ENCODE results near the gene CLEC16A.
A peak's percentile ranks its signal among the peaks of the same experiment; 100 is the strongest.

The CLEC16A gene

DNA sequence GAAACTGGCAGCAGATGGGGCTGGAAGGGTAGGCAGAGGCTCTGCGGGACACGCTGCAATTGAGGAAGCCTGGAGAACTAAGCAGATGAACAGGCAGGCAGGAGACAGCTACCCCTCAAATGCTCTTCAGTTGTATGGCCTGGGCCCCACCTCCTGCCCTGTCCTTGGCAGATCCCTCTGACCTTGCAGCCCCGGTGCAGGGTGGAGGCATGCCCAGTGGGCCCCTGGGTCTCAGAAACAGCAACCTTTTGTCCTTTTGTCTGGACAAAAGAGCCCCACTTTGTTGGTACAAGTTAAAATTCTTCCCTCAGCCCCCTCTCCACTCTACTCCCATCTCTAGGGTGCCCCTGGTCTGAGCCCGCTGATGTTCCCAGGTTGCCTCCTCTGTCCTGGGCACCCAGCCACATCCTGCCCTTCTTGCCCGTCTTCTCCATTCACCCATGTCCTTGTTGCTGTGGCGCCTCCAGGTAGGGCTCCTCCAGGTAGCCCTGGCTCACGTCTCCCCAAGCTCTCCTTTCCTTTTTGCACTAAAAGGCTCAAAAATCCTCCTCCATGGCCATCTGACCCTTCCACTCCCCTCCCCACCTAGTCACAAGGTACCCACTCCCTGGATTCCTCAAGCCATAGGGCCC, 136.8 kb downstream of the CLEC16A start:
- H3K4me3 ChIP-seq (ENCODE audit: low read depth, low read length), result no peak overlapping the region
- DNase-seq (ENCODE audit: low read depth), result no peak
- TF ChIP-seq, protein P1, sequence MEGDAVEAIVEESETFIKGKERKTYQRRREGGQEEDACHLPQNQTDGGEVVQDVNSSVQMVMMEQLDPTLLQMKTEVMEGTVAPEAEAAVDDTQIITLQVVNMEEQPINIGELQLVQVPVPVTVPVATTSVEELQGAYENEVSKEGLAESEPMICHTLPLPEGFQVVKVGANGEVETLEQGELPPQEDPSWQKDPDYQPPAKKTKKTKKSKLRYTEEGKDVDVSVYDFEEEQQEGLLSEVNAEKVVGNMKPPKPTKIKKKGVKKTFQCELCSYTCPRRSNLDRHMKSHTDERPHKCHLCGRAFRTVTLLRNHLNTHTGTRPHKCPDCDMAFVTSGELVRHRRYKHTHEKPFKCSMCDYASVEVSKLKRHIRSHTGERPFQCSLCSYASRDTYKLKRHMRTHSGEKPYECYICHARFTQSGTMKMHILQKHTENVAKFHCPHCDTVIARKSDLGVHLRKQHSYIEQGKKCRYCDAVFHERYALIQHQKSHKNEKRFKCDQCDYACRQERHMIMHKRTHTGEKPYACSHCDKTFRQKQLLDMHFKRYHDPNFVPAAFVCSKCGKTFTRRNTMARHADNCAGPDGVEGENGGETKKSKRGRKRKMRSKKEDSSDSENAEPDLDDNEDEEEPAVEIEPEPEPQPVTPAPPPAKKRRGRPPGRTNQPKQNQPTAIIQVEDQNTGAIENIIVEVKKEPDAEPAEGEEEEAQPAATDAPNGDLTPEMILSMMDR (conservative IDR thresholded peaks at IDR 0.05; ENCODE audit: low read depth, low read length), result no peak

DNA sequence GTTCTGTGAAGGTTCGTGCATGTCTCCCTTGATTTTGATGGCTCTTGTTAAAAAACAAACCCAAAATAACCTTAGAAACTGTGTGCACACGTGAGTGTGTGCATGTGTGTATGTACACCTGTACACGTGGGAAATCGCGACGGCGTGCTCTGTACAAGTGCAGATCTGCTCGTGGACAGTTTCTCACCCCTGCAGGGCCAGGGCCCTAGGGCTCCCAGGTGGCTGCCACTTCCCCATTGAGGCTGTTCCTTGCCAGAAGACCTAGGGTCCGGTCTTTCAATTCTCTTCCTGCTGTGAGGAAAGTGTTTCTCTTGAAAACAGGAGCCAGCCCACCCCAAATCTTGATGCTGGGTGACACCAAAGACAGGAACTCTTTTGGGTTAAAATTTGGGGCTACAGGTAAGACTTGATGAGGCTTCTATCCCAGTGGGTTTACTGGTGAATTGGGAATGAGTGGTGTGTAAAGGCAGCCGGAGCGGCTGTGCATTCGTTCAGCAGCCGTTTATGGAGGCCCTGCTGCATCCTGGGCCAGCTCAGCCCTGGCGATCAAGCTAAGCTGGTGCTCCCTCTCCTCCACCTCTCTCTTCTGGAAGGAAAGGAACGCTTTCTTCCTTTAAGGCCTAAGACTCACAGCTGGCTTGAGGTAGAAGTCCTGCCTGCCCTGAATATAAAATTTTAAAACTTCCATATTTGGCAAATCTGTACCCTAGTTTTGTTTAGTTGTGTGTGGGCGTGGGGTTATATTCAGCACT, 137.9 kb downstream of the CLEC16A start:
- DNase-seq (ENCODE audit: low read depth), result no peak
- no peak overlapping the region for H3K4me3 ChIP-seq (ENCODE audit: low read depth, low read length)
- TF ChIP-seq, protein P1 (conservative IDR thresholded peaks at IDR 0.05; ENCODE audit: low read depth, low read length), result no peak

DNA sequence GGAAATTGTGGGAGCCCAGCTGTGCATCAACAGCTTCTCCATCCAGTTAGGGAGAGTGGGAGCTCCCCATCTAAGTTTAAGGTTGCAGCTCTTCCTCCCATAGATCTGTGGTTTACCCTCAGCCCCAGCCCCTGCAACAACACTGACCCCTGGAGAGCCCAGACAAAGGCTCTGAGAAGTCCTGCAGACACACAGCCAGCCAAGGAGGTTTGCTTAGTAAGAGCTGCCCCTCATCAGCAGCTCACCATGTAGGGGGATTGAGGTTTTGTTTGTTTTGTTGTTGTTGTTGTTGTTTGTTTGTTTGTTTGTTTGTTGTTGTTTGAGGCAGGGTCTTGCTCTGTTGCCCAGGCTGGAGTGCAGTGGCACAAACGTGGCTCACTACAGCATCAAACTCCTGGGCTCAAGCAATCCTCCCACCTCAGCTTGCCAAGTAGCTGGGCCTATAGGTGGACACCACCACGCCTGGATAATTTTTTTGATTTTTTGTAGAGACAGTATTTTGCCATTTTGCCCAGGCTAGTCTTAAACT, 138.6 kb downstream of the CLEC16A start:
- DNase-seq (ENCODE audit: low read depth), result no peak
- TF ChIP-seq, protein P1 (conservative IDR thresholded peaks at IDR 0.05; ENCODE audit: low read depth, low read length), result no peak
- H3K4me3 ChIP-seq (ENCODE audit: low read depth, low read length), result no peak overlapping the region

DNA sequence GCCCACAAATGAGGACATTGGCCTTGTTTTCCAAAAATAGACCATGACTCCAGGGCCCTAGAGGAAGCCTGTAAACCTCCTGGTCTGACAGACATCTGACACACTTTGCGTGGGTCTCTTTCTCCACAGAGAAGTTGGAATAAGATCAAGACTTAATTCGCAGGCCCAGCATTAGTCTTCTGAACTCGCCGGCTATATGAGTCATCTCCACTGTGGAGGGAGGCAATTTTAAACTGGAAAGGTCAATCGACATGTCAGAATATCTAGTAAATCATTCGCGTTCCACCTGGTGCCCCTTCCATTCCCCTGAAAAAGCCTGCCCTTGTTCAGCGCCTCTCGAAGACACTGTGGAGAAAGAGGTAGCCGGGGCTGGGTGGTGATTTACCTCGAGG, 140.1 kb downstream of the CLEC16A start:
- no peak overlapping the region for H3K4me3 ChIP-seq (ENCODE audit: low read depth, low read length)
- DNase-seq (ENCODE audit: low read depth), result peak; percentile 91
- TF ChIP-seq, protein P1 (conservative IDR thresholded peaks at IDR 0.05; ENCODE audit: low read depth, low read length), result no peak

DNA sequence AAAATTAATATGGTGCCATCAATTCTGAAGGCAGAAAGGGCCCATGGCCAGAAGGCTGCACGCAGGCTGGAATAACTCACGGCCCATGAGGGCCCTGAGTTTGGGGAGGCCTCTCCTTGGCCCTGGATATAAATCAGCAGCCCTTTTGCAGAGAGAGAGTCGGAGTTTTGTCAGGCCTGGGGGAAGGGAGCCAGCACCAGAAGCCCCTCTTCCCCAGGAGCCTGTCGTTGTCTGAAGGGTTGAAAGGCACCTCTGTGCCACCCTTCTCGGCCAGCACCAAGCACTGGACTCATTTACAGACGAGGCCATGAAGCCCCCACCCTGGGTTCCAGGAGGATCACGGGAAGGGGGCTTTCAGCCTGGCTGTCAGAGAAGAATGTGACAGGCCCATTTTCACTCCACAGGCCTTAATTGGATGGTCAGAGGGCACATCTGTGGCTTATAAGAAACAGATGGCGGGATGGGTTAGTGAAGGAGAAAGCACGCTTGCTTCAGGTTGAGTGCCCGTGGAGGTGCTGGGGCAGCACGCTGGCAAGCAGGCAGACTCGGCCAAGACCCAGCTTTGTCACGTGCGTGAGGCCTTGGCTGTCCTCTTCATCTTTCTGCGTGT, 140.6 kb downstream of the CLEC16A start:
- TF ChIP-seq, protein P1 (conservative IDR thresholded peaks at IDR 0.05; ENCODE audit: low read depth, low read length), result no peak

DNA sequence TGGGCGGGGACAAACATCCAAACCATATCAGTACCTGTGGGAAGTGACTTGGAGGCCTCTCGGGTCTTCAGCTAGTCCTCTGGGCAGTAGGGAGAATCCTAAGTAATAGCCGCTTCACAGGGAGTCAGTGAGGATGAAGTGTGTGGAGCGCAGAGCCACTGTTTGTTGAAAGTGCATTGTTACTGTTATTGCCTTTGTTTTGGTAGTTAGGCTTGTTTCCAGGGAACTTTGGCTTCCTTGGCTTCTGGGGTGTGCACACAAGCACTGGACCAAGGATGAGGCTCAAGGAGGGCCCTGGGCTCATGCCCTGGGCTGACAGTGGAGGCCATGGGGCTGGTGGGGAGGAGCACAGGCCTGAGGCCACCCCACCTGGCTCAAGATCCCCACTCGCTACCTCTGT, 141.6 kb downstream of the CLEC16A start:
- DNase-seq (ENCODE audit: low read depth), result no peak
- TF ChIP-seq, protein P1 (conservative IDR thresholded peaks at IDR 0.05; ENCODE audit: low read depth, low read length), result no peak
- H3K4me3 ChIP-seq (ENCODE audit: low read depth, low read length), result no peak overlapping the region

More for the DNA sequence above, 140.6 kb downstream of the CLEC16A start:
- H3K4me3 ChIP-seq (ENCODE audit: low read depth, low read length), result no peak overlapping the region
- DNase-seq (ENCODE audit: low read depth), result no peak
